HG03159 (cell line): ENCODE data around the gene SAE1.

Source experiments
- ATAC-seq: cut with Tn5 transposase; IDR thresholded peaks from one replicate; pipeline ENCODE4 v1.9.1; 2021; ENCODE audit warnings: mild to moderate bottlenecking, moderate library complexity; ENCODE audit not compliant: unreplicated experiment

SAE1 gene

GRCh38 chr19:47105874-47106273 lies 24.8 kb upstream of the SAE1 start:
- ATAC-seq = no peak

GRCh38 chr19:47106821-47107201 lies 23.8 kb upstream of the SAE1 start:
- no peak for ATAC-seq

GRCh38 chr19:47107202-47107952 lies 23.3 kb upstream of the SAE1 start:
- ATAC-seq = no peak

- ATAC-seq = no peak
These were observed 22.5 kb upstream of the SAE1 start for GRCh38 chr19:47107953-47108746.

GRCh38 chr19:47109177-47109540 lies 21.5 kb upstream of the SAE1 start:
- no peak for ATAC-seq

GRCh38 chr19:47109541-47110375 lies 20.9 kb upstream of the SAE1 start:
- ATAC-seq = no peak

GRCh38 chr19:47110521-47111005 lies 20.1 kb upstream of the SAE1 start:
- no peak for ATAC-seq

GRCh38 chr19:47111006-47111621 lies 19.5 kb upstream of the SAE1 start:
- ATAC-seq = no peak

- no peak for ATAC-seq
These were observed 18.9 kb upstream of the SAE1 start for GRCh38 chr19:47111682-47112165.

- peak; percentile 17 for ATAC-seq
These were observed 18.3 kb upstream of the SAE1 start for GRCh38 chr19:47112166-47112996.

GRCh38 chr19:47112997-47113849 lies 17.4 kb upstream of the SAE1 start, which contains the start of gene ZC3H4:
ZC3H4 (minus strand) TSS chr19:47113776; CDS start chr19:47112584, 1,192 bp downstream.
- peak; percentile 82 for ATAC-seq

- ATAC-seq = no peak
These were observed 16.6 kb upstream of the SAE1 start for GRCh38 chr19:47113850-47114651.

- ATAC-seq = no peak
These were observed 10.1 kb upstream of the SAE1 start for GRCh38 chr19:47120470-47121067.

GRCh38 chr19:47122359-47123335 lies 8.0 kb upstream of the SAE1 start:
- no peak for ATAC-seq

- no peak for ATAC-seq
These were observed 7.2 kb upstream of the SAE1 start for GRCh38 chr19:47123406-47123805.

GRCh38 chr19:47124937-47125668 lies 5.5 kb upstream of the SAE1 start:
- no peak for ATAC-seq
